SK-N-DZ (cell line): ENCODE results near the gene XRN2.

Experiments
- DNase-seq: peaks from one replicate; pipeline ENCODE4 v3.0.0-alpha.2; 2015; ENCODE audit warnings: low spot score

Gene XRN2

DNA sequence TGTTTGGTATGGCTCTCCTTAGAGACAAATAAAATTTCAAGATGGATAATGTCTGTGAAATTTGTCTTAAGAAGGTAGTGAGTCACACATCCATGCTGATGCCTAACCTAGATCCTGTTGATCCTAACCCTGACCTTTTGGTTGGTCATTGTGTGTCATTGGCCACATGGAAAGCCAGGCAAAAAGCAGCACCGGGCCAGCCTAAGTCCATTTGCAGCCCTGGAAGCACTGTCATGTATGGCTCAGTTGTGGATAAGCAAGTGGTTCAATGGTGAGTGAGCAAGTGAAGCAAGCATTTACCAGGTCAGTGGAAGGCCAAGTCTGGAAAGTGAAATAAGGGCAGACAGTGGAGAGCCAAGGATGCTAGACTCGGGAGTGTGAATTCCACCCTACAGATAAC lies 12.1 kb upstream of the XRN2 start:
- DNase-seq: no peak

DNA sequence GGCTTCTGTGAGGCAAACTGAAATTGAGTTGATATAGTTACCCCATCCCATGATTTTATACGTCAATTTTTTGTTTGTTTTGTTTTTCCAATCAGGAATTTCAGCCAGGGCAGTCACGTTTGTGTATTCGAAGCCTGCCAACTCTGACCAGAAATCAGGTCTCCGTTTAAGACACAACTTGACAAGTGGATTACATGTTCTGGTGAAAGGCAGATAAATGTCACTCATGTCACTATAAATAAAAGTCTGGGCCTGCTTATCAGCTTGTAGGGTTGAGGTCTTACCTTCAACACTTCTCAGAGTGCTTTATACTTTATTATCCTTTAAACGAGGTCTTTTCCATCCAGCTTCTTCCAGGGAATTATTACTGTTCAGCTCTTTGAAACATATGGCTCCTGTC lies 8.4 kb upstream of the XRN2 start:
- no peak for DNase-seq

DNA sequence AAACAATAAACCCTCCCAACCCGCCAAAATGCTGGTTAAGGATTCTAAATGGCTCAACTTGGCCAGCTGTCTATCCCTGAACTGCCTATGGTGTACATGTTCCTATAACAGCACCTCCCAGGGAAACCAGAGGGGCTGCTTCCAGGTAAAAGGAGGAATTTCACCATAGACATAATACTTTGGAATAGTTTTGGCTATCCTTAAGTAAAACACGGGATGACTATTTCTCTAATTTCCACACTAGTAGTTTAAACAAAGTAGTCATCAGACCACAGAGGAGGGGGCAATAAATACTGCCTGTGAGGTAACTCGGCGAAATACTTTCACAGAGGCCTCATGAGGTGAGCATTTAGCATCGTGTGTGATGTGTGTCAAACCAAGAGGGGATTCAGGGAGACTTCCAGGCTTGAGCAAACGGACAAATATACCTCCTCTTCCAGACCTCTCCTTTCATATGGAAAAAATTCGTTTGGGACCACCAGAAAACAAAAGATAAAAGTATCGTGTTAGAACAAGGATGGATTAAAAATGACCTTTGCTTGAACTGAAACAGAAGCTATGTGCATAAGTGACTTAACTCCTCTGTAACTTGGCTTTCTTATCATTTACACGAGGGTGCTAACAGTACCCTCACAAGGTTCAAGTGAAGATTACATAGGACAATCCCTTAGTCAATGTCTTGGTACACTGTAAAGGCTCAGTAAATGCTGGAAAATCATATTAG lies 1.0 kb upstream of the XRN2 start:
- DNase-seq: no peak

DNA sequence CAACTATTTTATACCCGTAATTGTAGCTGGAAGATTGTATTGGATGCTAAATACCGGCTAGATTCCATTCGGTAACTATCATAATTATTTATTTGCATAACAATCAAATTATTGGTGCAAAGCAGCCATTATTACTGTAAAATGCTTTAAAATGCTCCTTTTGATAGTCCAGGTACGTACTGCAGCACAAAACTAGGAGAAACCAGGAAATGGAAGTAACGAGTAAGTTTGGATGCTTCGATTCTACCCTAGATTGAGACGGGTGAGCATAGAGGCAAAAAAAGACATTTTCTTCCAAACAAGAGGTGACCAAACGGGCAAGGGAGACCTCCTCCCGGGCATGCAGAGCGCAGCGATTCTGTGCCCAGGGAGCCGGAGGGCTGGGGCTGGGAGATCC lies 469 bp upstream of the XRN2 start:
- DNase-seq: no peak

DNA sequence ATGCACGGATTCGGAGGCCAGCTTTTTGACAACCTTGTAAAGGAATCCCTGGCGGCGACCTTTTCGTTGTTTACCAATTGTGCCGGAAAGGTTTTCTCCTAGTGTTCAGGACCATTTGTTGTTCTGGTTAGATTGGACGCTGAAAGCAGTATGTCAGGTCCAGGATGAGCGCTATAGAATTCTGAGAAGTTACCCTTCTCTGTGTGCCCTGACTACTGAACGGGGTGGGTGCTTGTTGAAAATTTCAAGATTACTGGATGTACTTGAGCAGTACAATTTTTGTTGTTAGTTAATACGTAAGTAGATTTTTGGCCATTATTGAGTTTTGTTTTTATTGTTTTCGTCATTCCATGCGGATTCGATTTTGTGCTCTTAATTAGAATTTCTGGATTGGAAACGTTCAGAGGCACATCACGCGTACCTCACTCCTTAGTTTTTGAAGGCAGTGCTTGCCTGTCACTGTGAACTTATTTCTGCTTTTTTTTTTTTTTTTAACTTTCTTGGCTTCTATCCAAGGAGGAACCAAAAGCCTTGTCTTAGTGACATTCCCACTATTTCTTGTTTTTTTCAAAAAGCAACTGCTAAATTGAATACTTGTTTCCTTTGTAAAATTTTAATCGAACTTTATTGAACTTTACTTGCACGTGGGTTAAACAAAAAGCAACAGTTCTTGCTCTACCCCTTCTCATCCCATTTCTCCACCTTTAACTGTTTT lies 898 bp downstream of the XRN2 start:
- DNase-seq: no peak

DNA sequence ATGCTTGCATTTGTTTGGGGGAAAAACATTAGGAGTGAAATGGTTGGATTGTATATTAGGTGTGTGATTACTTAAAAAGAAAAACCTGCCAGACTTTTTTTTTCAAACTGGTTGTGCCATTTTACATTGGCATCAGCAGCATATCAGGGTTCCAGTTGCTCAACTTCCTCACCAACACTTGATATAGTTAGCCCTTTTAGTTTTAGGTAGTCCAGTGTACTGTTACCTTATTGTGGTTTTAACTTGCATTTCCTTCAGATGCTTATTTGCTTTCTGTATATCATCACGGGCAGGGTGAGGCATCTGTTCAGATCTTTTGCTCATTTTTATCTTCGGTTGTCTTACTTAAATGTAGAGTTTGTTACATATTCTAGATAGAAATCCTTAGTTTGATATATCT lies 5.2 kb downstream of the XRN2 start:
- no peak for DNase-seq

DNA sequence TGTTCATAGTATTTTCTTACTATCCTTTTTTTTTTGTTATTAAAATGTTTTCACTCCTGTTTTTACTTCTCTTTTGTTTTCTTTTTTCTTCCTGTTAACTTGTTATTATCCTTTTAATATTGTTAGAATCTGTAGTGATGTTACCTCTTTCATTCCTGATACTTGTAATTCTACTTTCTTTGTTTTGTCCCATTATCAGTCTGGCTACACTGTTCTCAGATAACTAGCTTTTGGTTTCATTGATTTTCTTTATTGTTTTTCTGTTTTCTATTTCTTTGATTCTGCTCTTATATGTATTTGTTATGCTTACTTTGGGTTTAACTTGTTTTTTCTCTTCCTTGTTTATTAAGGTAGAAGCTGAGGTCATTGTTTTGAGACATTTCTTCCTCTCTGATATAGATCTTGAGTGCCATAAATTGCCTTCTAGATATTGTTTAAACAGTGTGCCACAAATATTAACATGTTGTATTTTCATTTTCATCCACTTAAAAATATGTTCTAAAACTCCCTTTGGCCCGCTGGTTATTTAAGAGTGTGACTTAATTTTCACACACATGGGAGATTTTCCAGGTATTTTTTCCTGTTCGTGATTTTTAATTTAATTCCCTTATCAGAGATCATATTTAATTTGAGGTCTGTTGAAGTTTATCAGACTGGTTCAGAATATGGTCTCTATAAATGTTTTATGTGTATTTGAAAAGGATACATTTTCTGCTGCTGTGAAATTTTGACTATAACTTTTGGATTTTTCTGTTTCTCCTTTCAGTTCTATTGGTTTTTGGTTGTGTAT lies 6.7 kb downstream of the XRN2 start:
- DNase-seq: no peak

DNA sequence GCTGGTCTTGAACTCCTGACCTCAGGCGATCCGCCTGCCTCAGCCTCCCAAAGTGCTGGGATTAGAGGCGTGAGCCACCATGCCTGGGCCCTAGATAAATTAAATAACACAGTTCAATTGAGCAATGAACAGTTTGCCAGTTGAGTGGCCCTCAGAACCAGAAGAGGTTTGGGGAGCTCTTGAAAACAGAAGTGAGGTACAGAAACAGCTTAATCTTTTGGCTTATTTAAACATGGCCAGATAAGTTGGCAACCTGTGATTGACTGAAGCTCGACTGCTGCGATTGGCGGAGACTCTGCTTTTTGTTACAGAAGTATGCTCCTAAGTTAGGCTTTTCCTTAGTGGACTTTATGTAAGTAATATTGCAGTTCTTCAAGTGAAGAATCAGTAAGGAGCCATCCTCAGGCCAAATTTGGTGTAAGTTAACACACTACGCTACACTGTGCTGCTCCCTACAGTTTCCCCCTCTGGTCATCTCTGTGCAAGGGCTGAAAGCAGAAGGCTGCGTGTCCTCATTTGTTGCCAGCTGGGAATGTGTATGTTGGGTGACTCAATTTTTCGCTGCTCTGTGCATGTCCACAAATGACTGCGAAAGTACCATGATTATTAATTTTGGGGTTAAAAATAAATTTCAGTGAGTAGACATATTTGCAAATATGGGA lies 9.8 kb downstream of the XRN2 start:
- no peak for DNase-seq

DNA sequence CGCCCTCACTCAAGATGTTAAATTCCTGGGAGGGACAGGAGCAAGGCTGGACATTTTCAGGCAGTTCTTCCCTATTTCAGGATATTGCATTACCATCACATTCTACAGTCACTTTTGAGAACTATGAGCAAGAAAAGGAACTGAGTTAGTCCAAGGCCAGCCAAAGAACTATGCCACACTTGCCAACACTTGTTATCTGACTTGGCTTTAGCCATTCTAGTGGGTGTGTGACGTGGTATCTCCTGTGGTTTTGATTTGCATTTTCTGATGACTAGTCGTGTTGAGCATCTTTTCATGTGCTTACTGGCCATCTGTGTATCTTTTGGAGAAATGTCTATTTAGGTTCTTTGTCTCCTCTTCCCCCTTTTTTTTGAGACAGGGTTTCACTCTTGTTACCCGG lies 12.0 kb downstream of the XRN2 start:
- no peak for DNase-seq

DNA sequence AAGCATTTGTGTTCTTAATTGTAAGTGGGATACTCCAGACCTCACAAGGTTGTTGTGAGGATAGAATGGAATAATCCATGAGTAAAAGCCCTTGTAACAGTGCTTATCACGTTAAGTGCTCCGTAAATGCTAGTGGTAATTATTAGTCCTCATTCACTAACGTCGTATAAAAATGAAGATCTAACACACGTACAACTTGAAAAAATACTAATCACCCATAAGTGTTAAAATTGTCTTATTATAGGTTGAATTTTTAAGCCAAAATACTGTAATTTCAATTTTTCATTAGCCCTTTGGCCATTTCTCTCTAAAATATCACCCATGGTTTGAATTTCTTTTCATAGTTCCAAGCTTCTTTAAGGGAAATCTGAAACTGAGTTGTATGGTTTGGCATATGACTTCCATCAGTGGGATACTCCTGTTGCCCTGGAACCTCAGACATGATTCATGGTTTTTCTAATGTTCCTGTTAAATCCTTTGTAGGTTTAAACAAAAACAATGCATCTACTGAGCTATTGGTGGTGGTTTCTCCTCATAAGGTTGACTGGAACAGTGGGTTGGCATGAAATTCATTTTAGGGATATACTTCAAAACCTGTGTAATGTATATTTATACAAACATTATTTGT lies 19.1 kb downstream of the XRN2 start:
- DNase-seq: no peak

DNA sequence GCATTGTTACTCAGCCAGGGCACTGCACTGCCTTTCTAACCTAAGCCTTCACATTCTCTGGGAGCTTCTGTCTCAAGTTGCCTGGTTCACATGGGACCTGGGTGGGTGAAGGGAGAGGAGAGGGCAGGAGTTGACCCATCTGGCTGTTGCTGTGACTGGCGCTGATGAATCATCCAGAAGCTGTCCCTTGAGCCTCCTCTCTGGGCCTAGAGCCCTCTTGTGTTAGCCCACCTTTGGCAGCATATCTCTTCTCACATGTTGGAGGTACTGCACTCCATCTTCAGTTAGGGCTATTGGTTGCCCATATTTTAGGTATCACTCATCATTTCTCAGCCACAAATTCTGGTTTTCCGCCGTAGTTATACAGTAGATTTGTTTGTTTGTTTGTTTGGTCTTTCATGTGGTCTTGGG lies 19.8 kb downstream of the XRN2 start:
- DNase-seq: no peak

DNA sequence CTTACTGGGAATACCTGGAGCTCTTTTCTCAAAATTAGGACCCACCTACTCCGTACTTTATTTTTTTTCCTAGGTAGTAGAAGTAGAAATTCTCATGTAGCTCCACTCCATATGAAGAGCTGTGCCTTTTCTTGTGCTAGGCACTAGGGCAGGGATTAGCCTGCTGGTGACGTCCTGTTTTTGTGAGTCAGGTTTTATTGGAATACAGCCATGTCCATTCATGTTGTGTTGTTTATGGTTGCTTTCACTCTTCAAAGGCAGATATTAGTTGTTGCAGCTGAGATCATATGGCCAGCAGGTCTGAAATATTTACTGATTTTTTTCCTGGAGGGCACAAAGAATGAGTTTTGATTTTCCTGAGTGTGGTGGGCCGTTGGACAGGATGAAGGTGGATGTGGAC lies 20.5 kb downstream of the XRN2 start:
- DNase-seq: no peak

DNA sequence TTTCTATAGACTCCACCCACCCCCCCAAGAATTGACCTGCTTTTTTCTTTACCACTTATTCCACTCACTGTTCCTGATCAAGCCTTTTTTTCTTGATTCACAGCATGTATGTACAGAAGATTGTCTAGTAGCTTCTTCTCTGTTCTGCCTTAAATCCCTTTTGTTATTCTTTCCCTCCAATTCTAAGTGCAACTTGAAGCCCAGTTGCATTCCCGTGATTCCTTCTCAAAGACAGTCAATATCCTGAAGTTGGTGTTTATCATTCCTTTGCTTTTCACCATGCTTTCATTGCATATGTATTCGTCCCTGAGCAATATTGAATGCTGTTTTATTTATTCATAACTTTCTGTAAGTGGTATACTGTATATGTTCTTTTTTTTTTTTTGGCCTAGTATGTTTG lies 21.0 kb downstream of the XRN2 start:
- no peak for DNase-seq

DNA sequence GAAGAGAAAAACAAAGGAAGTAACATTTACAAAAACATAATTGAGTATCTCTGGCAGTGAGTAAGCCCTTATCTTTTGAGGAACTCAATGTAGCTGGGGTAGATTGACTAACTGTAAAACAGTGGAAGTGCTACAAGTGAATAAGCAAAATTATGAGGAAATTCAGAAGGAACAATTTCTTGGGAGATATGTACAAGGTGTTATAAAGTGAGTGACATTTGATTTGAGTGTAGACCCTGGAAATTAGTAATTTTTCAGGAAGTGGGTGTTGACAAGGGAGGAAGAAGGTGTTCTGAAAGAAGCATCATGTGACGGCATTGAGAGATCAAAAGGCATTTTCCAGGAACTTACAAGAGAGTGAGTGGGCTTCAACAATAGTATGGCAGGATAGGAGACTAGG lies 22.2 kb downstream of the XRN2 start:
- DNase-seq: no peak

DNA sequence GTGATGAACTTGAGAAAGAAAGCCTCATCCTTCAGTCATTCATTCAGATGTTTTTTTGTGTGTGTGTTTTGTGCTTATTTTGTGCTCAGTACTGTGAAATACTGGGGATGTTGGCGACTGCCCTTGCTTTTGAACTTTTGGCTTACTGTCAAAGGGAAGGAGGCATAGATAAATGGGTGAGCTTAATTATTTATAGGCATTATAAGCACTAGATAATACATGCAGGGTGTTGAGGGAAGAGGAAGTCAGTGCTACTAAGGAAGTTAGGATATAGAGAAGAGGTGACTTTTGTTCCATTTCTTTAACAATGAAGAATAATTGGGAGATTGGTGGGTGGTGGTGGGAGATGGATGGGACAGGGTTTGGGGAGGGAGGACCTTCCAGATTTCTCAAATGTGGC lies 23.6 kb downstream of the XRN2 start:
- no peak for DNase-seq

DNA sequence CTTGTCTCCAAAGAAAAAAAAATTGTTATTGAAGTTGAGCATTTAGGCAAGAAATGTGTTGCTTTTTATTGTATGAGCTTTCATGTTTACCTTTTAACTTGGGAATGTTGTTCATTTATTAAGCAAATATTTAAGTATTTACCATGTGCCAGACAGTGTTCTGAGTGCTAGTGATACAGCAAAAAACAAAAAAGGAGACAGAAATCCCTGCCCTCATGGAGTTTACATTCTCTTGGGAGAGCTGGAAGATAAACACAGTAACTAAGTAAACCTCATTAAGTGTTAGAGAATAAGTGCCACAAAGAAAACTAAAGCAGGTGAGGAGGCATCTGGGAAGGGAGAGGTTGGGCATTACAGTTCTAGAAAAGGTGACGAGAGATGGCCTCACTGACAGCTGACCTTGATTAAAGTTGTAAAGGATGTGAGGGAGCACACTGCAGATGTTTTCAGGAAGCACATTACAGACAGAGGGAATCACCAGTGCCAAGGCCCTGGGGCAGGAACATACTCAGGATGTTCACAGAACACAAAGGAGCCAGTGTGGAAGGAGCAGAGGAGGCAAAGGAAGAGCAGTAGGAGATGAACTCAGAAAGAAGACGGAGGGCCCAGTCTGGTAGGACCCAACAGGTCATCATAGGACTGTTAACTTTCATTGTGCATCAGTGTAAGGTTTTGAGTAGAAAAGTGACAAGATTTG lies 33.5 kb downstream of the XRN2 start:
- no peak for DNase-seq

DNA sequence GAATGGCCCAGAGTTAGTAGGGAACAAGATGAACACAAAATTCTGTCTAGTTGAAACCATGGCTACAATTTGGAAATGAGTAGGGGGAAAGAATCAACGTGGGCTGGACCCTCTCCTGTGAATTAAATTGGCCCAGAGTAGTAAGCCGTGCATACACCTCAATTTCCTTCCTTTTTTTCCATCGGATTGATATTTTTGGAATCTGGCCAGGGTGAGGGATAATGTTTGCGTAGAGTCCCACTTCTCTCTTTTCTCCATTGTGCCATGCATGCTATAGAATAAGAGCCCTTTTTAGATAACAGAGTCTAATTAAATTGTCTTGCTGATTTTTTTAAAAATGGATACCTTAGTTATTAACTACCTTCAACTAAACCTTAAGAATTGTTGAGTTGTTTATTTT lies 35.2 kb downstream of the XRN2 start:
- DNase-seq: no peak

DNA sequence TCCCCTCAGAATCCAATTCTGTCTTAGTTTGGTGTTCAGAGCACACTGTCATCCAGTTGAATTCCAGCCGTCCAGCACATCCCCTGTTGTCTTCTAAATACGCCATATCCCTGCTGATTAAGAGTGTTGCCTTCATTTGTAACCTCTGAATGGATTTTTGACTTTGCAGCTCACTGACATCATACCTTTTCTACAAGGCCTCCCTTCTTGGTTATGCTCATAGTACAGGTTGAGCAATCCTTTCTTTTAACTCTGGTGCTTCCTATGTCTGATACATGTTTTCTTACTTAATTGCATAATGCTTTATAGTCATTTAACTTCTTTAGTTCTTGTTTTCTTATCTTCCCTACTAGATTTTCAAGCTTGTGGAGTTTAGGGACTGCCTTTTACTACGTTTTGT lies 36.4 kb downstream of the XRN2 start:
- DNase-seq: no peak

DNA sequence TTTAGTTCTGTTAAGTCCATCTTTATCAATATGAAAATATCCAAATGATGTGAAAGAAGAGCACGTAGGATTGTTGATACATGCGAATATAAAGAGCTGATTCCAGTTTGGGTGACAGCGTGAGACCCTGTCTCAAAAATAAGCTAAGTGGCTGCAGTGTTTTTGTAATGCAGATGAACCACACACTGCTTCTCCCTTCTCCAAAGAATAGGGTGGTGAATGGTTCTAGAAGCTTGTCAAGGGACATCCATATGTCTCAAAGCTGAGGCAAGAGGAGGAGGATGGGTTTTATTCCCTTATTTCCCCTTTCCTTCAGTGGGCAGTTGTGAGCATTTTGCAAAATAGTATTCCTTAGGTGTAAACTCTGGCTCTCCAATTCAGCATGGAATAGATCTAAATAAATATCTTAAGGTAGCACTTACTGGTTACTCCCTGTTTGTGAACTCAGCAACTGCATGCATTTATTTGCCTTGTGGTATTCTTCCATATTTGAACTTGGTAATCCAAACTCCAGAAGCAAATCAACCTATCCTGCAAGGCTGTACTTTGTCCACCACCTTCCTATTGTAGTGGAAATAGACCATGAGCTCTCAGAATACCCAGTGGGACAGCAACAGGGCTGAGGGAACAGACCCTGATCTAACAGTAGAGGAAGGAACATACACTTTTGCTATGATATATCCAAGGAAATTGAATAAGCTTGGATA lies 38.0 kb downstream of the XRN2 start:
- no peak for DNase-seq

DNA sequence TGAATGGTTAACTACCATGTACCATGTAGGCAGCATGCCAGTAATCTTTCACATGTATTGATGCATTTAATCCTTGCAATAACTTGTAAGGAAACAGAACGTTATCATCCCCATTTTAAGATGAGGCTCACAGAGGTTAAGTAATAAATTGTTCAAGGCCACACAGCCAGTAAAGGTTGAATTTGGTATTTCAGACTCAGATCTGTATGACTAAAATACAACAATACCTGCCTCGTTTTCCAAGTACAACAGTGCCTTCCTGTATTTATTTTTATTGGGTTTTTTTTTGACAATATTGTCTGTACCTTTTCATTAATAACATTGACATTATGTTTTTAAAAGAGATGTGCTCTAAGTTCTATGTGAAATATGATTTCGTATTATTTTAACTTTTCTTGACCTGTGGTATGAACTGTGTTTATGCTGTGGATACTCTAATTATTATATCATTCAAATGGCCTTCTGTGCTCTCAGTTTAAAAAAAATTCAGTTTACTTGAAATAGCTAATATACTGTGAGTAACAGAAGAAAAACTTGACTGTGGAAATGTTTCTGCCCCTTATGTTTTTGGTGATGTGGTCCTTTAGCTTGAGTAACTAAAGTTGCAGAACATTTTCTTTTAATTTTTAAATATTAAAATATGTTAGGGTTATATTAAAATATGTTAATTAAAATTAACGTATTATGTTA lies 39.7 kb downstream of the XRN2 start:
- no peak for DNase-seq
